GM23248 (cell line): ENCODE data around the gene POMT1.

Source experiments
- EZH2 ChIP-seq: fragments of 200-600 bp; sonication (generic); IDR thresholded peaks from 2 replicates; pipeline ENCODE4 v1.6.1; 2018; ENCODE audit warnings: antibody characterized with exemption, mild to moderate bottlenecking; ENCODE audit not compliant: insufficient read depth, poor library complexity, severe bottlenecking
- EZH2phosphoT487 ChIP-seq: fragments of 200-600 bp; sonication (generic); IDR thresholded peaks from 2 replicates; pipeline ENCODE4 v1.6.1; 2018; ENCODE audit warnings: antibody characterized with exemption, moderate library complexity, mild to moderate bottlenecking, low read depth; ENCODE audit not compliant: insufficient read depth

DNA sequence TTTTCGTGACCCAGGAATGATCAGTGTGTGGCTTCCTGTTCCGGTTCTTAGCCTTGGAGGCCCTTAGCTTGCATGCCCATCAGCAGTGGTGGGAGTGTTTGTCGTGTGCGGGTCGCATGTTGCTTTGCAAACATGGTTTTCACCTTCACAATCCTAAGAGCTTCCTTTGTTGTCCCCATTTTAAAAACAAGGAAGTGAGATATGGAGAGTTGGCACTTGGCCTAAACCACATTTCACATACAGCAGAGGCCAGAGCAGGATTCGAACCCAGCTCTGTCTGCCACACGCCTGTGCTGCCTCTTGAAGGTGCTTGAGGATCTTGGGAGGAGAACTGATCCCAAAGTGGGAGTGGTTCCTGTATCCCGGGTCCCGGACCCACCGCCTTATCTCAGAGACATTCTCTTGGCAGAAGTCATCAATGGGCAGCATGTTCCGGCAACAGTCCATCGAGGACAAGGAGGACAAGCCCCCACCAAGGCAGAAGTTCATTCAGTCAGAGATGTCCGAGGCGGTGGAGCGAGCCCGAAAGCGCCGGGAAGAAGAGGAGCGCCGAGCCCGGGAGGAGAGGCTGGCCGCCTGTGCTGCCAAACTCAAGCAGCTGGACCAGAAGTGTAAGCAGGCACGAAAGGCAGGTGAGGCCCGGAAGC is 38.2 kb upstream of the POMT1 start:
- TF ChIP-seq EZH2: no peak
- no peak for TF ChIP-seq EZH2phosphoT487
